NCI-H146 treated with DMSO at 0.1 percent for 48 hours (cell line): ENCODE results near the gene BRIP1.
"Not testable (repeated sequence)": the region's sequence is repeated elsewhere in the genome, so short reads cannot be mapped to it uniquely, and the experiment has no call there.

Source experiments
- DNase-seq: peaks from one replicate; lab custom pipeline; 2025; ENCODE audit not compliant: unreplicated experiment; lab: John Stamatoyannopoulos, UW

BRIP1 gene

DNA sequence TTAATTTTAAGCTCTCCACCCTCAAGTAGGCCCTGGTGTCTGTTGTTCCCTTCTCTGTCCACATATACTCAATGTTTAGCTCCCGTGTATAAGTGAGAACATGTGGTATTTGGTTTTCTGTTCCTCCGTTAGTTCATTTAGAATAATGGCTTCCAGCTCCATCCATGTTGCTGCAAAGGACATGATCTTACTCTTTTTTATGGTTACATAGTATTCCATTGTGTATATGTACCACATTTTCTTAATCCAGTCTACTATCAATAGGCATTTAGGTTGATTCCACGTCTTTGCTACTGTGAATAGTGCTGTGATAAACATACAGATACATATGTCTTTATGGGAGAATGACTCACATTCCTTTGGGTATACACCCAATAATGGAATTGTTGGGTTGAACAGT is 160.9 kb downstream of the BRIP1 start:
- DNase-seq, result no peak

DNA sequence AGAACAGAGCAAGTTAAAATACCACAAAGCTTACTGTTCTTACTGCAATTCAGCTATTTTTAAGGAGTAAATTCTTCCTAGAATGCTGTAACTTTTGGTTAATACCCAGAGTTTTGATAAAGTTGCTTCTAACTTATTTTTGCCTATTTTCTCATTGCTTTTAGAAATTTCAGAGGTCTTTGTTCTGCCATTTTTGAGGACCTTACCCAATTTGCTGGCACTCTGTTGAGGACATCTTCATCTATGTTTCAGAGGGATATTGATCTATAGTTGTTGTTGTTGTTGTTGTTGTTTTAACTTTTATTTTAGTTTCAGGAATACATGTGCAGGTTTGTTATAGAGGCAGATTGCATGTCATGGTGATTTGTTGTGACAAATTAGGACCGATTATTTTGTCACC is 161.3 kb downstream of the BRIP1 start:
- no peak for DNase-seq

DNA sequence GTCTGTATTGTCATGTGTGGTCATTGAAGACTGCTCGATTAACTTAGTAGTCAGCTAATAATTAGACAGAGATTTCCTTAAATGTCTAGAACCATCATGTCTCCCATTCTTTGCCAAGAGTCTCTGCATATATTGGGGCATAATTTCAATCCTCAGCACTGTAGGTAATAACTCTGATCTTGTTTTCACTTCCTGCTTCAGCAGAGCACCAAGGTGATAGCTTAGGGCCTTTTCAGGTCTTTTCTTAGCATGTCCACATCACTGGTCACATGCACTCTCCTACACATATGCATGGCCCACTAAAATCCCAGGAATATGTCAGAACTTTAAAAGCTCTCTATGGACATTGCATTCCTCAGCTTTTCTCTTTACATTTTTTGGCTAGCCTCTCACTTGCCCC is 162.0 kb downstream of the BRIP1 start:
- DNase-seq, result no peak

DNA sequence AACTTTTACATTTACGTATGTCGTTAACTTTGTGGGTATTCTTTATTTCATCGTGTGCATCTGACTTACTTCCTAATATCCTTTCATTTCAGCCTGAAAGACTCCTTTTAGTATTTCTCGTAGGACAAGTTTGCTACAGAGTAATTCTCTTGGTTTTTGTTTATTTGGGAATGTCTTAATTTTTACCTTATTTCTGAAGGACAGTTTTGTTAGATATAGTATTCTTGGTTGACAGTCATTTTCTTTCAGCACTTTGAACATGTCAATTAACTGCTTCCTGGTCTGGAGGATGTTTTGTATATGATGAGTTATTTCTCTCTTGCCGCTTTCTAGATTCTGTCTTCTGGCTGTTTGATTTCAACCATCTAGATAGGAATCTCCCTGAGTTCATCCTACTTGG is 163.1 kb downstream of the BRIP1 start:
- no peak for DNase-seq

DNA sequence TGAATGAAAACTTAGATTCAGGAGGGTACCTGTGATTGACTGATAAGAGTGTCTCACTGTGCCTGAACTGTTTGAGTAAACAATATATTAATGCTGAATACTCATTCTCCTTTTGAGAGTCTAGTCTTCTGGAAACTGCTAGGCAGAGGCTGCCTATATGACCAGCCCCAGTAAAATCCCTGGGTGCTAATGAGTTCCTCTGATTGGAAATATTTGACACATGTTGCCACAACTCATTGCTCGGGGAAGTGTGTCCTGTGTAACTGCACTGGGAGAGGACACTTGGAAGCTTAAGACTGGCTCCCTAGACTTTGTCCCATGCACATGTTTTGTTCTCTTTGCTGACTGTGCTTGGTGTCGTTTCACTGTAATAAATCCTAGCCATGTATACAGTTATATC is 163.6 kb downstream of the BRIP1 start:
- no peak for DNase-seq

DNA sequence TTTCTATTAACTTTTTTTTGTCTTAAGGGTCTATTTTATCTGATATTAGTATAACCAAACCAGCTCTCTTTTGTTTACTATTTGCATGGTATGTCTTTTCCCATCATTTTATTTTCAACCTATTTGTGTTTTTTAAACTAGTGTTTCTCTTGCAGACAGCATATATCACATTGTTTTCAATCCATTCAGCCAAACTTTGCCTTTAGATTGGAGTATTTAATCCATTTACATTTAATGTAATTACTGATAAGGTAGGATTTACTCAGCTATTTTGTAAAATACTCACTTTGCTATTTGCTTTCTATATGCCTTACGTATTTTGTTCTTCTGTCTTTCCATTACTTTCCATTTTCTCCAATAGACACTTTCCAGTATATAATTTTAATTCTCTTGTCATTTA is 164.3 kb downstream of the BRIP1 start:
- DNase-seq, result no peak

DNA sequence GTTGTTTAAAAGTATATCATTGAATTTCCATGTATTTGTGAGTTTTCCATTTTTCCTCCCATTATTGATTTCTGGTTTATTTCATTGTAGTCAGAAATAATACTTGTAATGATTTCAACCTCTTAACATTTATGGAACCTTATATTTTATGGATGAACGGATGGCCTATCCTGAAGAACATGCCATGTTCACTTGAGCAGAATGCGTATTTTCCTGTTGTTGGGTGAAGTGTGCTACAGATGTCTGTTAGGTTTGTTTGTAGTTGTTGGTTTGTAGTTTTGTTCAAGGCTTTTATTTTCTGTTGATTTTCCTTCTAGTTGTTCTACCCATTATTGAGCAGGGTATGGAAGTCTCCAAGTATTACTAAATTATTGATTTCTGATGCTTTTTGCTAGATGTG is 165.1 kb downstream of the BRIP1 start:
- no peak for DNase-seq

DNA sequence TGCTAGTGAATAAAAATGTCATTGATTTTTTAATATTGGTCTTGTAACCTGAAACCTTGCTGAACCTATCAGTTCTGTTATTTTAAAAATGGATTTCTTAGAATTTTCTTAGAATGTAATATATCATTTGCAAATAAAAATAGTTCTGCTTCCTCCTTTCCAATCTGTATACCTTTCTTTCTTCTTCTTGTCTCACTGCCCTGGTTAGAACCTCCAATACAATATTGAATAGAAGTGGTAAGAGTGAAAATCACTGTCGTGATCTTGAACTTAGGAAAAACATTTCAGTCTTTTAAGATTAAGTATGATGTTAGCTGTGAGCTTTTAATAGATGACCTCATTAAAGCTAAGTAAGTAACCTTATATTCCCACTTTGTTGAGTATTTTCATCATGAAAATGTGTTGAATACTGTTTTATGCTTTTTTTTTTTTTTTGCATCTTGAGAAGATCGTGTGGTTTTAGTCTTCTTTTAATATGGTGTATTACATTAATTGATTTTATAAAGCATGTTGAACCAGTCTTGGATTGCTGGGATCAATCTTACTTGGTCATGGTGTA is 167.5 kb downstream of the BRIP1 start:
- no peak for DNase-seq

DNA sequence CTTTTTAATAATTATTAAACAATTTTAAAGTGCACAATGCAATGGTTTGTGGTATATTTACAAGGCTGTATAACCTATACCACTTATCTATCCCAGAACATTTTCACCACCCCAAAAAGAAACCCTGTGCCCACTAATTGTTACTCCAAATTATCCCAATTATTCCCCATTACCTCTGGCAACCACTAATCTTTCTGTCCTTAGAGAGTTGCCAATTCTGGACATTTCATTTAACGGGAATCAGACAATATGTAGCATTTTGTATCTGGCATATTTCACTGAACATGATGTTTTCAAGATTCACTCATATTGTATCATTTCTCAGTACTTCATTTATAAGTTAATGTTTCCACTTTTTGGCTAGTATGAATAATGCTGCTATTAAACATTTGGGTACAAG is 169.2 kb downstream of the BRIP1 start:
- DNase-seq, result no peak

DNA sequence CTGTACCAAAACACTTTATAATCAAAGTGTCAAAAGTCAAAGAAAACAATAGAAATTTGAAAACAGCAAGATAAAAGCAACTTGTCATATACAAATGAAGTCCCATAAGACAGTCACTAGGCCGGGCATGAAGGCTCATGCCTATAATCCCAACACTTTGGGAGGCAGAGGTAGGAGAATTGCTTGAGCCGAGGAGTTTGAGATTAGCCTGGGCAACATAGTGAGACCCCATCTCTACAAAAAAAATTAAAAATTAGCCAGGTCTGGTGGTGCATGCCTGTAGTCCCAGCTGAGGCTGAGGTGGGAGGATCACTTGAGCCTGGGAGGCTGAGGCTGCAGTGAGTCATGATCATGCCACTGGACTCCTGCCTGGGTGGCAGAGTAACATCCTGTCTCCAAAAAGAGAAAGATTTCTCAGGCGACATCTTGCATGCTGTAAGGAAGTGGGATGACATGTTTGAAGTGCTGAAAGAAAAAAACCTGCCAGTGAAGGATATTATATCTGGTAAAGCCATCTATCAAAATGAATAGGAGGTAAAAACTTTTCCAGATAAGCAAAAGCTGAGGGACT is 173.6 kb downstream of the BRIP1 start:
- no peak for DNase-seq

DNA sequence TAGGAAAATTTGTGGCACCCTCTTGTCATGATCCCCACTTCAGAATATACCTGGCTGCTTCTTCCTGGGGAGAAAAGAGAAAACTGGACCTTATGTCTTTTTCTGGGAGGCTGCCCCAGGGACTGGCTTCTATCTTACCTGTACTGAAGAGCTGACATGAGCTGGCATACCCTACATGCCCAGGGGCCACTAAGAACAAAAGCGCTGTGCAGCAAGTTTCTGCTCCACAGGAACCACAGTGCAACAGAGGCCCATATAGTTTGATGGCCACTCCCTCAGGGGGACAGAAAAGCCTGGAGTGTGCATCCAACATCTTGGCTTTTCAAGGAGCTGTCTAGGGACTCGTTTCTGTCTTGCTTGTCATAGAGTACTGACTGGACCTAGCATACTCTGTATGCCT is 175.6 kb downstream of the BRIP1 start:
- no peak for DNase-seq

DNA sequence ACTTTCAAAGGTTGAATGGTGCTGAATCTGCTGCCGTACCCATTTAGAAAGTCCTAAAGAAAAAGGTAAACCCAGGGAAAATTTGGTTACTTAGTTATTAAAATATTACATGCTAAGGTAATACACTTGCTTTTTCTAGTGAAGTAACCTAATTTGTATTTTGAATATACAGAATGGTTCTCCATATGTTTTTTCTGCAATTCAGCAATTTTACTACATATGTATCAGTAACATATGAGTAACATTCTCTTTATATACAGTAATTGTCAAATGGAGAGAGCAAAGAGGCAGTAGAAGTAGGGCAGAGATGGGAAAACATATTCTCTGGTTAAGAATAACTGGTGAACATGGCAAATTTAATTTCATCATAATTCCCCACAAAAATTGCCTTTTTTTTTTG is 177.2 kb downstream of the BRIP1 start:
- no peak for DNase-seq

DNA sequence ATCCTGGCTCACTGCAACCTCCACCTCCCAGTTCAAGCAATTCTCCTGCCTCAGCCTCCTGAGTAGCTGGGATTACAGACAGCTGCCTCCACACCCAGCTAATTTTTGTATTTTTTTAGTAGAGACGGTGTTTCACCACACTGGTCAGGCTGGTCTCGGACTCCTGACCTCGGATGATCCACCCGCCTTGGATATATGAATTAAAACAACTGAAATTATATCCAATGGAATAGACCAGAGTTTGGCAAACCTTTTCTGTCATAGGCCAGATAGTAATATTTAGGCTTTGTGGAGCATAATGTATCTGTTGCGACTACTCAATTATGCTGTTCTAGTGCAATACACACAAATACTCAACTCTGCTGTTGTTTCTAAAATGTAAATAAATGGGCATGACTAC is 178.5 kb downstream of the BRIP1 start:
- DNase-seq, result no peak

DNA sequence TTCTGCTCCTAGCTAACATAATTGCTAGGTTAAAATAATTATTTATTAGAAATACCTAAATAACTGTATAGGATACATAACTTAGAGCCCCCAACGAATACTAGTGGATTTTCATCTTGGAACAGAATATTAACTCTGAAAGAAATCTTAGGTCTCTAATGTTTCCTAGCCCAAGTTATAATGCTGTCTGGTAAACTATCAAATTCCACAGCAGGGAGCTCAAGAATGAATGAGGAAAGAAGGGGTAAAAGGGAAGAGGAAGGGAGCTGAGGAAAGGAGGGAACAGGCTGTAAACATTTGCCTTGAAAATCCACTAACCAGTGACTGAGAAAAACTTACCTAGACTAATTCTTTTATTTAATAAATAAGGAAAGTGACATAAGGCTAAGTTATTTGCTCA is 179.2 kb downstream of the BRIP1 start:
- no peak for DNase-seq

DNA sequence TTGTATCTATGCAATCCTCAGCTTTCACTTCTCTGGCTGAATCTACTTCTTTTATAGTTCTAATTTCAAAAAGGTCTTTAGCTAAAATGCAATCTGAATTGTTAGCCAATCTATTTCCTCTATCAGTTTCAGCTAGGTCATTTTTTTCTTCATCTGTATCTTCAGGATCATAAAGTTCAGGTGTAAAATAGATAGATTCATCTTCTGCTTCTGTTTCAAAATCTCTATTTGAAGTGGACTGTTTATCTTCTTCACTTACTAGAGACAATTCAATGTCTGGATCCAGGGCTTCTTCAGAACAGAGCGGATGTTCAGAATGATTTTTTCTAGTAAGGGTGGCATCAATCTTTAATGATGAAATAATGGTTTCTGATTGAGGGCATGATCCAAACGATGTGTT is 179.9 kb downstream of the BRIP1 start:
- no peak for DNase-seq

DNA sequence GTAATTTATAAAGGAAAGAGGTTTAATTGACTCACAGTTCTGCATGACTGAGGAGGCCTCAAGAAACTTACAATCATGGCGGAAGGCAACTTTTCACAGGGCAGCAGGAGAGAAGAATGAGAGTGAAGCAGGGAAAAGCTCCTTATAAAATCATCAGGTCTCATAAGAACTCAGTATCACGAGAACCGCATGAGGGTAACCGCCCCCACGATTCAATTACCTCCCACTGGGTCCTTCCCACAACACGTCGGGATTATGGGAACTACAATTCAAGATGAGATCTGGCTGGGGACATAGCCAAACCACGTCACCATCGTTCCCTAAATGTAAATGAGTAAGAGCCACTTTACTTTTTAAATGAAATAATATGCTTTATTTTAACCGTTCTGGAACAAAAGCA is 182.4 kb downstream of the BRIP1 start:
- no peak for DNase-seq

DNA sequence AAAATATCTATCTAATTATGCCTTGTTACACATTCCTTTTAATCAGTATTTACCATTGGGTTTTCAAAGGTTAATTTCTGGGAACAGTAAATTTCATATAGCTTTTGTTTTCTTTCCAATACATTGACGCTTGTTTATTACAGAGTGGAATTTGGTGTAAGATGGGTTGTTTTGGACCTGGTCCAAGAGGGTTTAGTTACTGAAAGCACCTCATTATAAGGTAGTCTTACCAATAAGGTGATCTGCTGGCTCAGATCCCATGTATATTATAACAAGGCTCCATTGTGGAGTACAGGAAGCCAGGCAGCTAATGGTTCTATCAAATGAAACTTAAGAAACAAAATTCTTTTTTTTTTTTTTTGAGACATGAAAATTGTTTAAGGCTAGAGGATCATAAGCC is 185.0 kb downstream of the BRIP1 start:
- no peak for DNase-seq

DNA sequence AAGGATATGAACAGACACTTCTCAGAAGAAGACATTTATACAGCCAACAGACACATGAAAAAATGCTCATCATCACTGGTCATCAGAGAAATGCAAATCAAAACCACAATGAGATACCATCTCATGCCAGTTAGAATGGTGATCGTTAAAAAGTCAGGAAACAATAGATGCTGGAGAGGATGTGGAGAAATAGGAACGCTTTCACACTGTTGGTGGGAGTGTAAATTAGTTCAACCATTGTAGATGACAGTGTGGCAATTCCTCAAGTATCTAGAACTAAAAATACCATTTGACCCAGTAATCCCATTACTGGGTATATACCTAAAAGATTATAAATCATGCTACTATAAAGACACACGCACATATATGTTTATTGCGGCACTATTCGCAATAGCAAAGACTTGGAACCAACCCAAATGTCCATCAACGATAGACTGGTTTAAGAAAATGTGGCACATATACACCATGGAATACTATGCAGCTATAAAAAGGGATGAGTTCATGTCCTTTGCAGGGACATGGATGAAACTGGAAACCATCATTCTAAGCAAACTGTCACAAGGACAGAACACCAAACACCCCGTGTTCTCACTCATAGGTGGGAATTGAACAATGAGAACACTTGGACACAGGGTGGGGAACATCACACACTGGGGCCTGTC is 186.0 kb downstream of the BRIP1 start:
- DNase-seq, result not testable (repeated sequence)

DNA sequence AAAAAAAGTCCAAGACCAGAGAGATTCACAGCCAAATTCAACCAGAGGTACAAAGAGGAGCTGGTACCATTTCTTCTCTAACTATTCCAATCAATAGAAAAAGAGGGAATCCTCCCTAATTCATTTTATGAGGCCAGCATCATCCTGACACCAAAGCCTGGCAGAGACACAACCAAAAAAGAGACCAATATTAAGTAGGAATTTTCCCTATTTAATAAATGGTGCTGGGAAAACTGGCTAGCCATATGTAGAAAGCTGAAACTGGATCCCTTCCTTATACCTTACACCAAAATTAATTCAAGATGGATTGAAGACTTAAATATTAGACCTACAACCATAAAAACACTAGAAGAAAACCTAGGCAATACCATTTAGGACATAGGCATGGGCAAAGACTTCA is 186.8 kb downstream of the BRIP1 start:
- not testable (repeated sequence) for DNase-seq

DNA sequence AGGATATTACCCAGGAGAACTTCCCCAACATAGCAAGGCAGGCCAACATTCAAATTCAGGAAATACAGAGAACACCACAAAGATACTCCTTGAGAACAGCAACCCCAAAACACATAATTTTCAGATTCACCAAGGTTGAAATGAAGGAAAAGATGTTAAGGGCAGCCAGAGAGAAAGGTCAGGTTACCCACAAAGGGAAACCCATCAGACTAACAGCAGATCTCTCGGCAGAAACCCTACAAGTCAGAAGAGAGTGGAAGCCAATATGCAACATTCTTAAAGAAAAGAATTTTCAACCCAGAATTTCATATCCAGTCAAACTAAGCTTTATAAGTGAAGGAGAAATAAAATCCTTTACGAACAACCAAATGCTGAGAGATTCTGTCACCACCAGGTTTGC is 188.7 kb downstream of the BRIP1 start:
- DNase-seq, result not testable (repeated sequence)

DNA sequence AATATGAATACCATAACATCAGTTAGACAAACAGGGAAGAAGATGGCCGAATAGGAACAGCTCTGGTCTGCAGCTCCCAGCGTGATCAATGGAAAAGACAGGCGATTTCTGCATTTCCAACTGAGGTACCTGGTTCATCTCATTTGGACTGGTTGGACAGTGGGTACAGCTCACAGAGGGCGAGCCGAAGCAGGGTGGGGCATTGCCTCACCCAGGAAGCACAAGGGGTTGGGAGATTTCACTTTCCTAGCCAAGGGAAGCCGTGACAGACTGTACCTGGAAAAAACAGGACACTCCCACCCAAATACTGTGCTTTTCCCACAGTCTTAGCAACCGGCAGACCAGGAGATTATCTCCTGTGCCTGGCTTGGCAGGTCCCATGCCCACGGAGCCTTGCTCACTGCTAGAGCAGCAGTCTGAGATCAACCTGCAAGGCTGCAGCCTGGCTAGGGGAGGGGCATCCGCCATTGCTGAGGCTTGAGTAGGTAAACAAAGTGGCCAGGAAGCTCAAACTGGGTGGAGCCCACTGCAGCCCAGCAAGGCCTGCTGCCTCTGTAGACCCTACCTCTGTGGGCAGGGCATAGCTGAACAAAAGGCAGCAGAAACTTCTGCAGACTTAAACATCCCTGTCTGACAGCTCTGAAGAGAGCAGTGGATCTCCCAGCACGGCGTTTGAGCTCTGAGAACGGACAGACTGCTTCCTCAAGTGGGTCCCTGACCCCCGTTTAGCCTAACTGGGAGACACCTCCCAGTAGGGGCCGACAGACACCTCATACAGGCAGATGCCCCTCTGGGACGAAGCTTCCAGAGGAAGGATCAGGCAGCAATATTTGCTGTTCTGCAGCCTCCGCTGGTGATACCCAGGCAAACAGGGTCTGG is 190.1 kb downstream of the BRIP1 start:
- DNase-seq, result not testable (repeated sequence)

DNA sequence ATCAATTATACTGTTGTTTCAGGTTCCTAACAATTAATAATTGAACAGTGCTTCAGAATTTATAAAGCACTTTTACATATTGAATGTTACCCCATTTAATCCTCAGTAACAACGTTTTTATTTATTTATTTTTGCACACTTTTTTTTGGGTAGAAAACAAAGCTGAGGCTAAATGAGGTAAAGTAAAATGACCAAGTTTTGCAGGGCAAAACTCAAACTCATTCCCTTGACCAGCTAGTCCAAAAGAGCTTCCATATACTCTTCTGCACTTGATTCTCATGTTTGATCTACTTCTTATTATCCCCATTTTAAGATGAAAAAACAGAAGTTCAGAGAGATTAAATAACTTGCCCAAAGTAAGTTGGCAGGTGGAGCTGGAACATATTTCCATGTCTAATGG is 191.2 kb downstream of the BRIP1 start:
- DNase-seq, result no peak
